Effector CD4-positive, alpha-beta T cell (primary cell): Measurements from ENCODE around the gene NT5C3B.
"Not testable (repeated sequence)": the region's sequence is repeated elsewhere in the genome, so short reads cannot be mapped to it uniquely, and the experiment has no call there.

Experiments
- DNase-seq: peaks from one replicate; pipeline ENCODE4 v3.0.0-alpha.2; 2020

NT5C3B gene

GRCh38 chr17:41781404-41782110 lies 54.5 kb downstream of the NT5C3B start:
- DNase-seq: no peak

DNA sequence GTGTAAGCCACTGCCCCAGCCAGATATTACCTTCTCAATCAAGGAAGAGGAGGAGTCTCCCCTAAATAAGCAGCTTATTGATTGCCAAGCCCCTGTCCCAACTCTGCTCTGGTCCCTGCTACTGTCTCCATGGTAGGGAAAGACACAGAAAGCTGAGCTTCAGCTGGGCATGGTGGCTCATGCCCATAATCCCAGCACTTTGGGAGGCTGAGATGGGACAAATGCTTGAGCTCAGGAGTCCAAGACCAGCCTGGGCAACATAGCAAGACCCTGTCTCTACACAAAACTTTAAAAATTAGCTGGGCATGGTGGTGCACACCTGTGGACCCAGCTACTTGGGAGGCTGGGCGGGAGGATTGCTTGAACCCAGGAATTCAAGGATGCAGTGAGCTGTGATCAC lies 56.1 kb downstream of the NT5C3B start:
- DNase-seq: no peak

DNA sequence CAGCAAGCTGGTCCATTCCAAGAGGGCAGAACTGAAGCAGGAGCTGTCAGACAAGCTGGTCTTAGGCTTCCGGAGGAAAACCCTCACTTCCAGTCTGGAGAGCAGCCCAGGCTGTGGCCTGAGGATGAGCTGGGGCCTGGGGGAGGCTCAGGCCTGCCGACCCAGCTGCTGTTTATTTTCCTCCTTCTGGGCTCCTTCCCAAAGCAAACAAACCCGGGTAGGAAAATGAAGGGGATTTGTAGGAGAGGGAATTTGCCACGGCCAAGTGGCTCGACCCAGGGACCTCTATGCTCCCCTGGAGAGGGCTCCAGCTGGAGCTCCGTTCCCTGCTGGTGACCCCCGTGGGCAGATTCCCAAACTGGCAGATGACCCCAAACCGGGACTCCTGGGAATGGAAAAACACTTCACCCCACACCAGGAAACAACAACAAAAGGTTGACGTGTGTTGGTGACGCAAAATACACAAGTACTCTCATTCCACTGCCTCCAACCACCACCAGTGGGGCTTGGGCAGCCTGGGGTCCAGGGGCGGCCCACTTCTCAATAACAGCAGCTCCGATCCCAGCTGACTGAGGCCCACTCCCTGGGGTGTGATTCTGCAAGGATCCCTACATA lies 58.4 kb downstream of the NT5C3B start:
- no peak for DNase-seq

- DNase-seq: no peak
Measured at GRCh38 chr17:41777157-41777573, 58.9 kb downstream of the NT5C3B start.

- not testable (repeated sequence) for DNase-seq
Measured at GRCh38 chr17:41776262-41776900, 59.7 kb downstream of the NT5C3B start.

GRCh38 chr17:41775394-41776226 lies 60.4 kb downstream of the NT5C3B start:
- DNase-seq: no peak
